HCT116 (cell line): ENCODE results near the gene CERK. TPM values are rescaled to one million over a fixed set of nuclear protein-coding genes. Genes with fewer than 3 reads are reported as not detected.

Experiments
- ATAC-seq: fragments of 200-7000 bp; cut with Tn5 transposase; 2 replicates; pipeline ENCODE4 v1.9.1; 2020; ENCODE audit warnings: mild to moderate bottlenecking, moderate library complexity
- BruUV-seq: library from RNA; stranded (reverse); fragments of 400-500 nt; replicated peaks from 2 replicates; lab custom pipeline; 2021; lab: Mats Ljungman, UMichigan
- CTCF ChIA-PET: fragments of 300-600 bp; sonication (Branson Sonifier 250); formaldehyde crosslinking; loops from one replicate; lab custom pipeline; 2021; ENCODE audit warnings: antibody characterized with exemption; lab: Charles Lee
- POLR2A ChIA-PET: fragments of 300-600, 350-600 bp; sonication (Branson Sonifier 250); formaldehyde crosslinking; loops from one replicate; lab custom pipeline; 2021; ENCODE audit warnings: antibody characterized with exemption; lab: Charles Lee
- RAD21 ChIA-PET, 2 experiments: fragments of 300-600 bp; sonication (Branson Sonifier 250); formaldehyde crosslinking; loops; one replicate each; lab custom pipeline; 2023; ENCODE audit warnings: low total read pairs in 2 of 2; ENCODE audit not compliant: uncharacterized antibody in 2 of 2, unreplicated experiment in 2 of 2, low non-redundant PET in 1 of 2; lab: Charles Lee
- DNase-seq: peaks from one replicate; pipeline ENCODE4 v3.0.0-alpha.2; 2010; ENCODE audit warnings: low read depth, low spot score
- H2AFZ ChIP-seq: fragments of 200-600 bp; shearing (Covaris generic), sonication (generic); 2 replicates; pipeline ENCODE4 v1.6.1; 2017; ENCODE audit warnings: low read depth, mixed run types, mixed read lengths, antibody characterized with exemption, low read length; ENCODE audit not compliant: poor library complexity, severe bottlenecking
- H3K27ac ChIP-seq: 2 replicates; pipeline ENCODE4 v1.5.1; 2012; ENCODE audit warnings: low read depth, low read length
- H3K27me3 ChIP-seq: fragments of 200-600 bp; sonication (generic); 2 replicates; pipeline ENCODE4 v1.6.1; 2016; ENCODE audit warnings: mixed run types, low read length, mixed read lengths; ENCODE audit not compliant: insufficient read depth
- H3K36me3 ChIP-seq, 2 experiments: fragments of 200-500 bp in 1 of 2; fragments of 200-600 bp in 1 of 2; sonication (Bioruptor generic) in 1 of 2; sonication (generic) in 1 of 2; 2 replicates each; pipeline versions ENCODE4 v1.5.1 to v1.6.1; 2014 to 2016; ENCODE audit warnings: low read length in 2 of 2, inconsistent platforms in 1 of 2, mixed read lengths in 1 of 2, mixed run types in 1 of 2; ENCODE audit not compliant: insufficient read depth in 2 of 2, control insufficient read depth in 1 of 2
- H3K4me1 ChIP-seq, 2 experiments: fragments of 200-600 bp in 1 of 2; sonication (generic) in 1 of 2; 2 replicates each; pipeline versions ENCODE4 v1.5.1 to v1.6.1; 2012 to 2017; ENCODE audit warnings: low read length in 2 of 2, inconsistent platforms in 1 of 2, mild to moderate bottlenecking in 1 of 2, mixed read lengths in 1 of 2, mixed run types in 1 of 2, moderate library complexity in 1 of 2; ENCODE audit not compliant: insufficient read depth in 2 of 2, control insufficient read depth in 1 of 2
- H3K4me2 ChIP-seq: fragments of 200-600 bp; sonication (generic); 2 replicates; pipeline ENCODE4 v1.6.1; 2017; ENCODE audit warnings: mixed run types, low read length, mixed read lengths
- H3K4me3 ChIP-seq, 2 experiments: fragments of 200-600 bp in 1 of 2; sonication (generic) in 1 of 2; replicated peaks in 1 of 2; 2 replicates each; pipeline ENCODE4 v1.5.1; 2011 to 2016; ENCODE audit warnings: low read length in 2 of 2, control low read depth in 1 of 2, low read depth in 1 of 2, mild to moderate bottlenecking in 1 of 2, mixed read lengths in 1 of 2, mixed run types in 1 of 2
- H3K79me2 ChIP-seq: fragments of 200-600 bp; sonication (generic); 2 replicates; pipeline ENCODE4 v1.6.1; 2017; ENCODE audit warnings: mild to moderate bottlenecking, mixed run types, low read length, moderate library complexity, mixed read lengths; ENCODE audit not compliant: insufficient read depth
- H3K9ac ChIP-seq: fragments of 200-600 bp; sonication (generic); 2 replicates; pipeline ENCODE4 v1.6.1; 2016; ENCODE audit warnings: low read length, mixed read lengths
- H3K9me2 ChIP-seq: fragments of 200-600 bp; sonication (generic), shearing (Covaris generic); 2 replicates; pipeline ENCODE4 v1.6.1; 2017; ENCODE audit warnings: mixed run types, mild to moderate bottlenecking, moderate library complexity; ENCODE audit not compliant: insufficient read depth
- H3K9me3 ChIP-seq, 2 experiments: fragments of 200-500 bp in 1 of 2; fragments of 200-600 bp in 1 of 2; sonication (Bioruptor generic) in 1 of 2; sonication (generic) in 1 of 2; 2 replicates each; pipeline ENCODE4 v1.6.1; 2014 to 2017; ENCODE audit warnings: low read length in 2 of 2, mixed read lengths in 2 of 2, inconsistent platforms in 1 of 2, low read depth in 1 of 2, mild to moderate bottlenecking in 1 of 2, mixed run types in 1 of 2, moderate library complexity in 1 of 2; ENCODE audit not compliant: control insufficient read depth in 1 of 2, insufficient read depth in 1 of 2
- H4K20me1 ChIP-seq: fragments of 200-600 bp; sonication (generic), shearing (Covaris generic); 2 replicates; pipeline ENCODE4 v1.6.1; 2017; ENCODE audit warnings: mixed run types, mild to moderate bottlenecking, moderate library complexity; ENCODE audit not compliant: insufficient read depth
- CBX3 ChIP-seq: IDR thresholded peaks from 2 replicates; pipeline ENCODE4 v1.6.1; 2012; ENCODE audit warnings: low read depth
- EGR1 ChIP-seq: IDR thresholded peaks from 2 replicates; pipeline ENCODE4 v1.6.1; 2012; ENCODE audit warnings: low read depth
- ELF1 ChIP-seq: IDR thresholded peaks from 2 replicates; pipeline ENCODE4 v1.6.1; 2012; ENCODE audit warnings: low read depth, borderline replicate concordance
- EZH2 ChIP-seq: fragments of 200-600 bp; sonication (generic); IDR thresholded peaks from 2 replicates; pipeline ENCODE4 v1.6.1; 2017; ENCODE audit warnings: antibody characterized with exemption, mixed run types
- EZH2phosphoT487 ChIP-seq: fragments of 200-600 bp; IDR thresholded peaks from 2 replicates; pipeline ENCODE4 v1.6.1; 2018; ENCODE audit warnings: antibody characterized with exemption, borderline replicate concordance
- FOSL1 ChIP-seq: IDR thresholded peaks from 2 replicates; pipeline ENCODE4 v1.6.1; 2012; ENCODE audit warnings: low read depth
- JUND ChIP-seq: IDR thresholded peaks from 2 replicates; pipeline ENCODE4 v1.6.1; 2012
- POLR2A ChIP-seq: IDR thresholded peaks from 2 replicates; pipeline ENCODE4 v1.7.0; 2011; ENCODE audit warnings: borderline replicate concordance; ENCODE audit not compliant: insufficient read depth, insufficient read length; ENCODE audit errors: extremely low read depth
- POLR2AphosphoS5 ChIP-seq: IDR thresholded peaks from 2 replicates; pipeline ENCODE4 v1.6.1; 2011; ENCODE audit warnings: mild to moderate bottlenecking, low read depth, low read length, moderate library complexity
- RAD21 ChIP-seq: IDR thresholded peaks from 2 replicates; pipeline ENCODE4 v1.6.1; 2012; ENCODE audit warnings: low read depth, mild to moderate bottlenecking
- SIN3A ChIP-seq: IDR thresholded peaks from 2 replicates; pipeline ENCODE4 v1.6.1; 2012; ENCODE audit warnings: low read depth
- SP1 ChIP-seq: IDR thresholded peaks from 2 replicates; pipeline ENCODE4 v1.6.1; 2012; ENCODE audit warnings: low read depth
- SRF ChIP-seq: IDR thresholded peaks from 2 replicates; pipeline ENCODE4 v1.6.1; 2012; ENCODE audit warnings: low read depth
- TCF7L2 ChIP-seq: IDR thresholded peaks from 2 replicates; pipeline ENCODE4 v1.7.0; 2011; ENCODE audit warnings: borderline replicate concordance, inconsistent platforms; ENCODE audit not compliant: insufficient read depth, insufficient read length; ENCODE audit errors: extremely low read depth
- YY1 ChIP-seq: IDR thresholded peaks from 2 replicates; pipeline ENCODE4 v1.6.1; 2011; ENCODE audit warnings: low read length, low read depth, moderate library complexity, mild to moderate bottlenecking; ENCODE audit not compliant: insufficient replicate concordance; ENCODE audit errors: extremely low read depth
- ZFX ChIP-seq: fragments of 450-650 bp; IDR thresholded peaks from 2 replicates; pipeline ENCODE4 v1.6.1; 2017
- ZNF274 ChIP-seq: fragments of 200-500 bp; sonication (Bioruptor generic); IDR thresholded peaks from 2 replicates; pipeline ENCODE4 v1.6.1; 2014; ENCODE audit warnings: mild to moderate bottlenecking, low read depth, low read length, inconsistent platforms
- intact Hi-C: fragments of 100-400 bp; cut with micrococcal nuclease; formaldehyde crosslinking; loops from 2 replicates; pipeline ENCODE4 v1.10.0; 2022
- total RNA-seq: library from RNA; stranded (reverse); gene quantifications from one replicate; pipeline ENCODE4 v1.2.1, GENCODE V29; 2021; ENCODE audit not compliant: unreplicated experiment
- TF ChIP-seq, protein P1 (sequence below), 3 experiments: fragments of 200-600 bp in 1 of 3; sonication (generic) in 1 of 3; IDR thresholded peaks in 2 of 3; conservative IDR thresholded peaks in 1 of 3; 2 replicates each; pipeline ENCODE4 v1.5.1; 2012 to 2017; ENCODE audit warnings: low read depth in 2 of 3, low read length in 2 of 3, antibody characterized with exemption in 1 of 3, borderline replicate concordance in 1 of 3, control low read depth in 1 of 3, mild to moderate bottlenecking in 1 of 3, mixed read lengths in 1 of 3, mixed run types in 1 of 3, moderate library complexity in 1 of 3; ENCODE audit not compliant: insufficient read depth in 1 of 3
- TF ChIP-seq, protein P2 (sequence below): IDR thresholded peaks from 2 replicates; pipeline ENCODE4 v1.6.1; 2012; ENCODE audit warnings: low read depth
- TF ChIP-seq, protein P3 (sequence below): IDR thresholded peaks from 2 replicates; pipeline ENCODE4 v1.6.1; 2011; ENCODE audit warnings: mild to moderate bottlenecking, low read length, moderate library complexity; ENCODE audit not compliant: insufficient replicate concordance; ENCODE audit errors: extremely low read depth

Gene CERK
- total RNA-seq, 1 experiment from 2014 or later: 35.0 TPM

DNA sequence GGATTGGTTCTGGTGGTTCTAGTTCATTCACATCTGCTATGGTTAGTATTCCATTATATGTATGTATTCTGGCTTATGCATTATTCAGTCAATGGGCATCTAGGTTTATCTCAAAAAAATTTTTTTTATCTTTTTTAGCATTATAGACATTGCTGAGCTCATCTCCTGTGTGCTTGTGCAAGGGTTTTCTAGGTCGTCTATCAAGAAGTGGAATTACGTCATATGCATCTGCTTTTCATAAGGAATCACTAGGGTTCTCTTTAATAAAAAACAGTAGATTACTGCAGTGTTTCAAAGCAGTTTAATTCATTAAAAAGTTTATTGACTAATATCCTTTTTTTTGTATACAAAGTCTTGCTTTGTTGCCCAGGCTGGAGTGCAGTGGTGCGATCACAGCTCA, 45.7 kb upstream of the CERK start:
- Histone ChIP-seq H3K4me2 (no peak overlapping the region), H3K36me3 (no peaks in the 10 kb centered on the region), H3K4me1 (no peaks in the 10 kb centered on the region), H3K9me3 (peaks cover 0 to 3% of the 10 kb centered on the region in 2 experiments; a peak in 1 of 4 replicates), H3K27ac (no peak overlapping the region), H4K20me1 (no peaks in the 10 kb centered on the region), H3K27me3 (no peaks in the 10 kb centered on the region), H3K9me2 (no peaks in the 10 kb centered on the region), H3K79me2 (peaks cover 69% of the 10 kb centered on the region), H3K4me3 (no peak overlapping the region), H3K9ac (no peak overlapping the region), H2AFZ (no peak overlapping the region)
- ChIA-PET RAD21 (no interaction called here), POLR2A (no interaction called here), CTCF (no interaction called here)
- no TSS peak for BruUV-seq
- TF ChIP-seq CBX3: no peak
- no peak for TF ChIP-seq ELF1
- TF ChIP-seq EZH2: no peak
- no peak for TF ChIP-seq ZNF274
- no peak for TF ChIP-seq JUND
- TF ChIP-seq POLR2A: no peak
- no peak for TF ChIP-seq SRF
- TF ChIP-seq FOSL1: no peak
- TF ChIP-seq RAD21: no peak
- no peak for TF ChIP-seq POLR2AphosphoS5
- no peak for TF ChIP-seq EZH2phosphoT487
- TF ChIP-seq EGR1: no peak
- TF ChIP-seq YY1: no peak
- TF ChIP-seq, protein P1, sequence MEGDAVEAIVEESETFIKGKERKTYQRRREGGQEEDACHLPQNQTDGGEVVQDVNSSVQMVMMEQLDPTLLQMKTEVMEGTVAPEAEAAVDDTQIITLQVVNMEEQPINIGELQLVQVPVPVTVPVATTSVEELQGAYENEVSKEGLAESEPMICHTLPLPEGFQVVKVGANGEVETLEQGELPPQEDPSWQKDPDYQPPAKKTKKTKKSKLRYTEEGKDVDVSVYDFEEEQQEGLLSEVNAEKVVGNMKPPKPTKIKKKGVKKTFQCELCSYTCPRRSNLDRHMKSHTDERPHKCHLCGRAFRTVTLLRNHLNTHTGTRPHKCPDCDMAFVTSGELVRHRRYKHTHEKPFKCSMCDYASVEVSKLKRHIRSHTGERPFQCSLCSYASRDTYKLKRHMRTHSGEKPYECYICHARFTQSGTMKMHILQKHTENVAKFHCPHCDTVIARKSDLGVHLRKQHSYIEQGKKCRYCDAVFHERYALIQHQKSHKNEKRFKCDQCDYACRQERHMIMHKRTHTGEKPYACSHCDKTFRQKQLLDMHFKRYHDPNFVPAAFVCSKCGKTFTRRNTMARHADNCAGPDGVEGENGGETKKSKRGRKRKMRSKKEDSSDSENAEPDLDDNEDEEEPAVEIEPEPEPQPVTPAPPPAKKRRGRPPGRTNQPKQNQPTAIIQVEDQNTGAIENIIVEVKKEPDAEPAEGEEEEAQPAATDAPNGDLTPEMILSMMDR (IDR thresholded peaks at IDR 0.05 in 2 of 3, conservative IDR thresholded peaks at IDR 0.05 in 1 of 3; ENCODE audit: borderline replicate concordance in 1 of 3, insufficient read depth in 1 of 3, low read depth in 2 of 3, low read length in 2 of 3): no peak
- TF ChIP-seq SP1: no peak
- TF ChIP-seq SIN3A: no peak
- TF ChIP-seq, protein P2, sequence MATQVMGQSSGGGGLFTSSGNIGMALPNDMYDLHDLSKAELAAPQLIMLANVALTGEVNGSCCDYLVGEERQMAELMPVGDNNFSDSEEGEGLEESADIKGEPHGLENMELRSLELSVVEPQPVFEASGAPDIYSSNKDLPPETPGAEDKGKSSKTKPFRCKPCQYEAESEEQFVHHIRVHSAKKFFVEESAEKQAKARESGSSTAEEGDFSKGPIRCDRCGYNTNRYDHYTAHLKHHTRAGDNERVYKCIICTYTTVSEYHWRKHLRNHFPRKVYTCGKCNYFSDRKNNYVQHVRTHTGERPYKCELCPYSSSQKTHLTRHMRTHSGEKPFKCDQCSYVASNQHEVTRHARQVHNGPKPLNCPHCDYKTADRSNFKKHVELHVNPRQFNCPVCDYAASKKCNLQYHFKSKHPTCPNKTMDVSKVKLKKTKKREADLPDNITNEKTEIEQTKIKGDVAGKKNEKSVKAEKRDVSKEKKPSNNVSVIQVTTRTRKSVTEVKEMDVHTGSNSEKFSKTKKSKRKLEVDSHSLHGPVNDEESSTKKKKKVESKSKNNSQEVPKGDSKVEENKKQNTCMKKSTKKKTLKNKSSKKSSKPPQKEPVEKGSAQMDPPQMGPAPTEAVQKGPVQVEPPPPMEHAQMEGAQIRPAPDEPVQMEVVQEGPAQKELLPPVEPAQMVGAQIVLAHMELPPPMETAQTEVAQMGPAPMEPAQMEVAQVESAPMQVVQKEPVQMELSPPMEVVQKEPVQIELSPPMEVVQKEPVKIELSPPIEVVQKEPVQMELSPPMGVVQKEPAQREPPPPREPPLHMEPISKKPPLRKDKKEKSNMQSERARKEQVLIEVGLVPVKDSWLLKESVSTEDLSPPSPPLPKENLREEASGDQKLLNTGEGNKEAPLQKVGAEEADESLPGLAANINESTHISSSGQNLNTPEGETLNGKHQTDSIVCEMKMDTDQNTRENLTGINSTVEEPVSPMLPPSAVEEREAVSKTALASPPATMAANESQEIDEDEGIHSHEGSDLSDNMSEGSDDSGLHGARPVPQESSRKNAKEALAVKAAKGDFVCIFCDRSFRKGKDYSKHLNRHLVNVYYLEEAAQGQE: no peak
- TF ChIP-seq, protein P3, sequence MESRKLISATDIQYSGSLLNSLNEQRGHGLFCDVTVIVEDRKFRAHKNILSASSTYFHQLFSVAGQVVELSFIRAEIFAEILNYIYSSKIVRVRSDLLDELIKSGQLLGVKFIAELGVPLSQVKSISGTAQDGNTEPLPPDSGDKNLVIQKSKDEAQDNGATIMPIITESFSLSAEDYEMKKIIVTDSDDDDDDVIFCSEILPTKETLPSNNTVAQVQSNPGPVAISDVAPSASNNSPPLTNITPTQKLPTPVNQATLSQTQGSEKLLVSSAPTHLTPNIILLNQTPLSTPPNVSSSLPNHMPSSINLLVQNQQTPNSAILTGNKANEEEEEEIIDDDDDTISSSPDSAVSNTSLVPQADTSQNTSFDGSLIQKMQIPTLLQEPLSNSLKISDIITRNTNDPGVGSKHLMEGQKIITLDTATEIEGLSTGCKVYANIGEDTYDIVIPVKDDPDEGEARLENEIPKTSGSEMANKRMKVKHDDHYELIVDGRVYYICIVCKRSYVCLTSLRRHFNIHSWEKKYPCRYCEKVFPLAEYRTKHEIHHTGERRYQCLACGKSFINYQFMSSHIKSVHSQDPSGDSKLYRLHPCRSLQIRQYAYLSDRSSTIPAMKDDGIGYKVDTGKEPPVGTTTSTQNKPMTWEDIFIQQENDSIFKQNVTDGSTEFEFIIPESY: no peak
- TF ChIP-seq TCF7L2: no peak
- TF ChIP-seq ZFX: no peak
- intact Hi-C loops: no loop called here
- DNase-seq: no peak
- ATAC-seq: no peak
